HL-60 (cell line): Measurements from ENCODE around the gene SYNGR1.

Experiments
- DNase-seq, 2 experiments: peaks; one replicate each; pipeline ENCODE4 v3.0.0-alpha.2; 2010 to 2020; ENCODE audit warnings: low read depth in 1 of 2, low spot score in 1 of 2
- H3K27ac ChIP-seq: fragments of 250-450 bp; sonication (Bioruptor Pico); replicated peaks from 2 replicates; pipeline ENCODE4 v1.5.1; 2020; ENCODE audit warnings: mild to moderate bottlenecking, moderate library complexity
- H3K27me3 ChIP-seq: fragments of 250-450 bp; sonication (Bioruptor Pico); 2 replicates; pipeline ENCODE4 v1.5.1; 2021; ENCODE audit warnings: mild to moderate bottlenecking, moderate library complexity; ENCODE audit not compliant: insufficient read depth, poor library complexity, severe bottlenecking
- H3K4me3 ChIP-seq: replicated peaks from 2 replicates; pipeline ENCODE4 v1.5.1; 2011; ENCODE audit warnings: mild to moderate bottlenecking, control low read depth, low read length; ENCODE audit not compliant: insufficient read depth
- CTCF ChIP-seq: IDR thresholded peaks from one replicate; pipeline ENCODE4 v1.5.1; 2011; ENCODE audit warnings: low read length, control low read depth, inconsistent platforms; ENCODE audit not compliant: insufficient read depth
- GABPA ChIP-seq: IDR thresholded peaks from 2 replicates; pipeline ENCODE4 v1.6.1; 2012; ENCODE audit warnings: low read depth
- POLR2AphosphoS5 ChIP-seq: IDR thresholded peaks from 2 replicates; pipeline ENCODE4 v1.6.1; 2012; ENCODE audit warnings: low read depth
- REST ChIP-seq: IDR thresholded peaks from 2 replicates; pipeline ENCODE4 v1.6.1; 2012; ENCODE audit warnings: low read depth; ENCODE audit not compliant: insufficient replicate concordance
- SPI1 ChIP-seq: IDR thresholded peaks from 2 replicates; pipeline ENCODE4 v1.6.1; 2012; ENCODE audit warnings: low read depth, mild to moderate bottlenecking, borderline replicate concordance

The SYNGR1 gene

GRCh38 chr22:39303892-39304671 lies 45.7 kb upstream of the SYNGR1 start:
- DNase-seq: no peak
- TF ChIP-seq GABPA (no peak), CTCF (no peak), REST (no peak), SPI1 (no peak), POLR2AphosphoS5 (no peak)
- Histone ChIP-seq H3K27me3 (no peaks in the 10 kb centered on the region), H3K4me3 (no peak overlapping the region), H3K27ac (no peak overlapping the region)

DNA sequence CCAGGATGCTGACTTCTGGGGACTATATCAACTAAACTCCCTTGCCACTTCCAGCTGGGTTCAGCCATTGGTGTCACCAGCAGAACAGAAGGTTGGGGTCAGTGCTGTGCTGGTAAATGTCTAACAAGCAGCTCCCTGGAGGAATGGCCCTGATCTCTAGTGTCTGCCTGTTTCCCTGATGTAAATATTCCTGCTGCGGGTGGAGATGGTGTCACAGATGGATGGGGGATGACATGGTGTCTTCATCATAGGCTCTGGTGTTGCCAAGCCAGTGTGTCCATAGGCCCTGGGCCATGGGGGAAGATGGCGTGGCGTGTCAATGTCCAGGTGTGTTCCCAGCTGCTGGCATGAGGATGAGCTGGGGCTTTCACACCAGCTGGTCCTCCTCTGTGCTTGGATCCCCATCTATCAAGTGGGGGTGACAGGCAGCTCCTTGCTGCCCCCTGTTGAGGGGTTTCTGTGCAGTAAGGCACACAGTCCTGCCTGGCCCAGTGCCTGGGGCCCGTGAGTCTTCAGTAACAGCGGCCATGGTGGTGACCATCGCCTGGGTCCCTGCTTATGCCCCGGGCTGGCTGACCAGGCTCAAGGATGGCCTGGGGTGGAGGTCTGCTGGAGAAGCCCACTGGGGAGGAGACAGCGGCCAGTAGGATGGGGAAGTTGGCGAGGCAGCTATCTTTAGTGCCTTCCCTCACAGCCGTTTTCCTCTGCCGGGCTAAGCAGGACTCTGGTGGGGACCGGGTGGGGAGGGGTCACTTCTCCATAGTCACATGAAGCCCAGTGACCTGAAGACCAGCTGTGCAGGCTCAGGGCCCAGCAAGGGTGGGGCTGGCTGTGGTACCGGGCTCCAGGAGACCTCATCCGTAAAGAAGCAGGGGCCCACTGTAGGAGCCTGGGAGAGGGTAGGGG lies 43.1 kb upstream of the SYNGR1 start:
- peak in 1 of 2 experiments; percentile 46 for DNase-seq
- H3K27me3 ChIP-seq: no peaks in the 10 kb centered on the region
- no peak overlapping the region for H3K4me3 ChIP-seq
- TF ChIP-seq REST (no peak), CTCF (peak; percentile 28)
- no peak overlapping the region for H3K27ac ChIP-seq

DNA sequence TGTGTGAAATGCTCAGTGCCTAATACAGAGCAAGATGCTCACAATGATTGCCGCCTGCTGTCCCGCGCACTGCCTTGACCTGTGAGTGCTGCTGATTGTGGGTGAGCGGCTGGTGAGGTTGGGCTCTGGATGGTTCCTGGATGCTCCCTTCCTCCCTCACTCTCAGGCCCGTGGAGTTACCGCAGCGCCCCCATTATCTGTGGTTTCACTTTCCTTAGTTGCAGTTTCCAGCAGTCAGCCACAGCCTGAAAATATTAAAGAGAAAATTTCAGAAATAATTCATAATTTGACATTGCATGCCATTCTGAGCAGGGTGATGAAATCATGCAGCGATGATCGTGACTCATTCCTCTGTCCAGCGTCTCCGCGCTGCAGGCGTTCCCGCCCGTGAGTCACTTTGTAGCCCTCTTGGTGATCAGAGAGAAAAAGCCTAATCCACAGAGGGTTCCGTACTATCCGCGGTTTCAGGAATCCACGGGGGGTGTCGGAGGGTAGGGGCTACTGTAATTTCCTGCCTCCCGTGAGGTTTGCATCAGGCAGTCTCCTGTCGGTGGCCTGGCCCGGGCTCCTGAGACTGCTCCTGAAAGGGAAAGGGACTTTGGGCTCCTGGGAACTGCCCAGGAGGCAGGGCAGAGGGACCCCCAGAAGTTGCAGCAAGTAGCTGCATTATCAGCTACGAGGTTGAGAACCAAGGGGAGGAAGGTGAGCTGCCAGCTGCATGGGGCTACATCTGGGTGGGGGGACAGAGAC lies 41.0 kb upstream of the SYNGR1 start:
- no peaks in the 10 kb centered on the region for H3K27me3 ChIP-seq
- TF ChIP-seq GABPA (no peak), REST (peak; percentile 69), SPI1 (no peak), POLR2AphosphoS5 (no peak)
- no peak overlapping the region for H3K4me3 ChIP-seq
- H3K27ac ChIP-seq: no peak overlapping the region
- peak; percentile 58 to 72 for DNase-seq
